ENCODE measurements around the gene LYRM2.
A peak's percentile ranks its signal among the peaks of the same experiment; 100 is the strongest.

LYRM2 gene

DNA sequence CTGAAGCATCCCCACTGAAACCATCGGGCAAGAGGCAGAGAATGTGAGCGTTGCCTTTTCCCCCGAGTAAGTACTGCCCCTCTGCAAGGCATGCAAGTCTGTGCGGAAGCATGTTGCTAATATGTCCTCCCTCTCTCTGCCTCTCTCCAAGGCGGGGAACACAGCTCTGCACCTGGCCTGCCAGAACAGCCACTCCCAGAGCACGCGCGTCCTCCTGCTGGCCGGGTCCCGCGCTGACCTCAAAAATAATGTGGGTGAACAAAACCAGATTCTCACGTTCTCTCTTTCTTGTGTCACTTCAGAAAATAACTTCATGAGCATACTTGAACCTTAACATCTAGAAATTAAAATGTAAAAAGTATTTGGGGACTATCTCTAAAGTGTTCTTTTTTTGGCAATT is 26.4 kb downstream of the LYRM2 start:
- no peak for TF ChIP-seq POLR2AphosphoS5 (IDR thresholded peaks at IDR 0.05; ENCODE audit: low read depth, low read length)
- TF ChIP-seq TAF1 (IDR thresholded peaks at IDR 0.05; ENCODE audit: borderline replicate concordance, low read depth, low read length), result no peak
- FAIRE-seq (no peak), DNase-seq (ENCODE audit: insufficient read length) (no peak)

DNA sequence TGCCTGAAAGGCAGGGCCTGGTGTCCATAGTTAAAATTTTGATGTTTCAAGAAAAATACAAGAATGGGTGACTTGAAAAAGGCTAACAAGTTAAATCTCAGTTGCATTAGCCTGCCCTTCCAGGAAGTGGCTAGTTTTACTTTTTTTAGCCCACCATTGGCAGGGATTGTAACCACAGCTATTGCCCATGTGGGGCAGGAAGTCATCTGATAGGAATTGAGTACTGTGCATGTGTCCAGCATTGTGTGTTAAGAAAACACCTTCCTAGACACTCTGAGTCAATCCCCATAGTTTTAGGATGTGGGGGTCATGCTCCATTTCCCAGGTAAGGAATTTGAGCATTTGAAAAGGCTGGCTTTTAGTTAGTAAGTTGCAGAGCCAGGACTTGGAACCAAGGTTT is 26.9 kb downstream of the LYRM2 start:
- DNase-seq (ENCODE audit: insufficient read length) (no peak), FAIRE-seq (no peak)
- TF ChIP-seq POLR2A (IDR thresholded peaks at IDR 0.05; ENCODE audit: low read depth, low read length), result no peak
- TF ChIP-seq TAF1 (IDR thresholded peaks at IDR 0.05; ENCODE audit: borderline replicate concordance, low read depth, low read length), result no peak

DNA sequence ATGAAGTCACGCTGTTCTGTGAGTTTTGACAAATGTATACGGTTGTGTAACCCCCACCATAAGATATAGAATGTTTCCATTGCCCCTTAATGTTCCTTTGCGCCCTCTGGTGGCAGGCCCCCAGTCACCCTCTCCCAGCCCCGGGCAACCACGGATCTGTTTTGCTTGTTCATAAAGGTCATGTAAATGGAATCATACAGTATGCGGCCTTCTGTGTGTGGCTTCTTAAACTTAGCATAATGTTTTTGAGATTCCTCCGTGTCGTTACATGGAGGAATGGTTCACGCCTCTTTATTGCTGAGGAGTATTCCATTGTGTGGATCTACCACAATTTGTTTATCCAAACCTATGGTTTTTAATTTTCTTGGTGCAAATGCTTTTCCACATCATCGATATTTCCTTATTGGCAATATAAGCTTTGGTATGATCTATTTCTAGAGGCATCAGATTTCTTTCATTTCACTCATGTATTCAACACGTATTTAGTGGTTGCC is 28.4 kb downstream of the LYRM2 start:
- TF ChIP-seq POLR2A (IDR thresholded peaks at IDR 0.05; ENCODE audit: low read depth, low read length), result no peak
- no peak for TF ChIP-seq POLR2AphosphoS5 (IDR thresholded peaks at IDR 0.05; ENCODE audit: low read depth, low read length)
- no peak for TF ChIP-seq TAF1 (IDR thresholded peaks at IDR 0.05; ENCODE audit: borderline replicate concordance, low read depth, low read length)
- DNase-seq (ENCODE audit: insufficient read length) (peak; percentile 46), FAIRE-seq (peak; percentile 94)

DNA sequence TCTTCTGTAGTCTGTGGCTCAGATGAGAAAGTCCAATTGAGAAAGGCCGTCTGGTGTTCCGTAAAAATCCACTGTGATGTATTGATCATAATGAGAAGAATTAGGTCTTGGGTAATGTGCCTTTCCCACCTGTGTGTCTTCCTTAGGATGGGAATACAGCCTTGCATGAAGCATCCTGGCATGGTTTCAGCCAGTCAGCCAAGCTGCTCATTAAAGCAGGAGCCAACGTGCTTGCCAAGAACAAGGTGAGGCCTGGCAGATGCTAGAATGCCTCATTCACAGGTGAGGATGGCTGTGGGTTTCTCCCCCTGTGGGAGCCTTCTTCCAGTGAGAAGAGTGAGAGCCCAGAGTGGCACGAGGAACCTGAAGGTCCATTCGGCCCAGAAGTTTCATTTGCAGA is 32.7 kb downstream of the LYRM2 start:
- DNase-seq (ENCODE audit: insufficient read length), result no peak
- no peak for FAIRE-seq

DNA sequence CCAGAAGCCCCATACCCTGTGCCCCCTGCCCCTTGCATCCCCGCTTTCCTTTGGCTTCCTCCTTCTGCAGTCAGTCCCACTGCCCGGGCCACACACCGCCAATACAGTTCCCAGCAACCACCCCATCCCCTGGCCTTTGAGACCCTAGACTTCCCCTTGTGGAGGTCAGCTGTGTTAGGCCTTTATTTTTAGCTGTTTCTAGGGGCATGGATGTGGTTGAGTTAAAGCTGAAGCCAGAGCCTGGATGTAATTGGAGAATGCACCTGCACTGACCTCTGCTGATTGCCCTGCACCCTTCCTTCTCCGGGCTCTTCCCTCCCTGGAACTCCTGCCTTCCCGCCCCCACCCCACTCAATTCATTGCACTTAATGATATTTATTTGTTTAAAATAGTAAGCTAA is 33.9 kb downstream of the LYRM2 start:
- DNase-seq (ENCODE audit: insufficient read length), result no peak
- FAIRE-seq, result no peak
- no peak for TF ChIP-seq POLR2A (IDR thresholded peaks at IDR 0.05; ENCODE audit: low read depth, low read length)
- TF ChIP-seq POLR2AphosphoS5 (IDR thresholded peaks at IDR 0.05; ENCODE audit: low read depth, low read length), result no peak
- TF ChIP-seq TAF1 (IDR thresholded peaks at IDR 0.05; ENCODE audit: borderline replicate concordance, low read depth, low read length), result no peak

More for the DNA sequence above, 32.7 kb downstream of the LYRM2 start:
- TF ChIP-seq TAF1 (IDR thresholded peaks at IDR 0.05; ENCODE audit: borderline replicate concordance, low read depth, low read length) (no peak), POLR2A (IDR thresholded peaks at IDR 0.05; ENCODE audit: low read depth, low read length) (no peak), POLR2AphosphoS5 (IDR thresholded peaks at IDR 0.05; ENCODE audit: low read depth, low read length) (no peak)

DNA sequence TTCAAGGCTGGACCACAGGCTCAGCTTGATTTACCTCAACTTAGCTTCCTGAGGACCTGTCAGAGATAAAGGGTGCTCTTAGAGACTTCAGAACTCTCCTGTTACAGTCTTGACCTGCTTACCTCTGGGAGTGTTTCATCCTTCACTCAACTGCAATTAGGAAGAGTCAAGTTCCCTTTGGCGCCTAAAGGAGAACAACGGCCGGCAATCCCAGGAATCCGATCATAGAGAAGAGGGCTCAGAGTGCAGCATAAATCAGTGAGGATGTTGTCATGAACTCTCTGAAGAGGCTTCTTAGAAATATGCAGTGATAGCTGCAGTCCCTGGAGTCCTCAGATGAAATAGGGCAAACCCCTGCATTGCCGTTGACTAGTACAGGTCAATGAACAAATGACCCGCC is 36.4 kb downstream of the LYRM2 start:
- TF ChIP-seq TAF1 (IDR thresholded peaks at IDR 0.05; ENCODE audit: borderline replicate concordance, low read depth, low read length), result no peak
- no peak for TF ChIP-seq POLR2A (IDR thresholded peaks at IDR 0.05; ENCODE audit: low read depth, low read length)
- no peak for TF ChIP-seq POLR2AphosphoS5 (IDR thresholded peaks at IDR 0.05; ENCODE audit: low read depth, low read length)
- FAIRE-seq (no peak), DNase-seq (ENCODE audit: insufficient read length) (no peak)

DNA sequence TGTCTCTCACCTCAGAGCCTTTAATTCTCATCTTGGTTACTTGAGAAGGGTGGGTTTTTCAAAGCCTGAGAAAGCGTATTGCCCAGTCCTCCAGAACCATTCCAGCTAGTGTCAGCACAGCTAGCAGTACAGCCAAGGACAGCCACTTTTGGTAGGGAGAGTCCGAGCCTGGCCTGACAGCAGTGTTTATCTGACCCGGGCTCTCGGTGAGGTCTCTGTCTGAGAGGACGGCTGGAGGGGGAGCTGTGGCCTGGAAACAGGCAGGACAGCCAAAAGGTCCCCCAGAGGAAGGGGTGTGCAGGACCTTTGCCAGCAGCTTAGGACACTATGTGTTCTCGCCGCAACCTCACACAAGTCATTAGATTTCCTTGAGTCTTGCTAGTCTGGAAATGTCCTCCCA is 38.8 kb downstream of the LYRM2 start:
- FAIRE-seq (no peak), DNase-seq (ENCODE audit: insufficient read length) (no peak)
- TF ChIP-seq TAF1 (IDR thresholded peaks at IDR 0.05; ENCODE audit: borderline replicate concordance, low read depth, low read length) (no peak), POLR2AphosphoS5 (IDR thresholded peaks at IDR 0.05; ENCODE audit: low read depth, low read length) (no peak), POLR2A (IDR thresholded peaks at IDR 0.05; ENCODE audit: low read depth, low read length) (no peak)

DNA sequence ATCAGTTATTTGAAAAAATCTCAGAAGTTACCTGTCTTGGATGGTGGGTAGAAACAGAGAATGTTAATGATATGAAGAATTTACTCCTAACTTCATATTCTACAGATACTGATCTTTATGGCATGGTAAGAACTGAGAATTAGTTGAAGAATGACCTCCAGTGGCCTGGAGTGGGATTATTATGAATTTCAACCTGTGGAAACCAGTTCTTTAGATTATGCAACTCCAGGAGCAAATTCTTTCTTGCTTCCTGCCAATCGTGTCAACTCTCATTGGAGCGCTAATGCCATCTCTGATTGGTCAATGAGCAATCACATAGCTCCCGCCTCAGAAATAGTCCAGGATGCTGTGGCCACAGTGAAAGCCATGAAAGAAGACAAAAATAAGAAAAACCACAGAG is 40.6 kb downstream of the LYRM2 start:
- FAIRE-seq (no peak), DNase-seq (ENCODE audit: insufficient read length) (no peak)
- TF ChIP-seq TAF1 (IDR thresholded peaks at IDR 0.05; ENCODE audit: borderline replicate concordance, low read depth, low read length) (no peak), POLR2A (IDR thresholded peaks at IDR 0.05; ENCODE audit: low read depth, low read length) (no peak), POLR2AphosphoS5 (IDR thresholded peaks at IDR 0.05; ENCODE audit: low read depth, low read length) (no peak)

DNA sequence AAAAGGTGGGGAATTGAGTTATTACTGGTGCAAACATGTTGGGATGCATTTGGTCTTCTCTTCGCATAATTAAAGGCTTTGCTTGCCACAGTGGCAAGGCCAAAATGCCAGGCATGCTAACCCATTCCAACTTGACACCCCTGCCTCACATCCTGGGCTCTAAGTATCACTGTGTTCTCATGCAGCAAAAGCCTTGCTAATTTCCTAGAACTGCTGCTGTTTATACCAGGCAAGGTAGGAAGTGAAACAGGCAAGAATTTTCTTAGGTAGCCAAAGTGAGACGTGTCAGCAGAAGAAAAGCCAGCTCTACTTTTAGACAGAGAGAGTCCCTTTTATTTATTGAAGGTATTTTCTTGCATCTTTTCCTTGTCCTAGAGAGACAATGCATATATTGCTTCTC is 41.2 kb downstream of the LYRM2 start:
- DNase-seq (ENCODE audit: insufficient read length), result no peak
- TF ChIP-seq POLR2A (IDR thresholded peaks at IDR 0.05; ENCODE audit: low read depth, low read length) (no peak), POLR2AphosphoS5 (IDR thresholded peaks at IDR 0.05; ENCODE audit: low read depth, low read length) (no peak), TAF1 (IDR thresholded peaks at IDR 0.05; ENCODE audit: borderline replicate concordance, low read depth, low read length) (no peak)
- FAIRE-seq, result peak; percentile 88

DNA sequence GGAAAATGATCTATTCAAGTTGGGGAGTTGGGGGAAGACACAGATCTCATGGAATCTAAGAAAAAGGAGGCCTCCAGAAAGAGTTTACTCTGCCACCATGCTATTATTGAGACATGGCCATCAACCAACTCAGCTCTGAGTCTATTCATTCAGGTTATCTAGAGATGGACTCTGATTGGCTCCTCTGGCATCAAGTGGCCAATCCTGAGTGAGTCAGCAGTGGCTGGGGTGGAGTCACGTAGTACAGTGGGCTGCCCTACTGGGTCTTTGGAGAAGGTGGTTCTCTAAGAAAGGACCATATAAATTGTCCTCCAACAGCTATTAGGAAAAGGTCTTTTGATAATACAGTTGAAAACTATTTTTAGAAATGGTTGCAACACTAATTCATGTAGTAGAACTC is 42.1 kb downstream of the LYRM2 start:
- TF ChIP-seq POLR2AphosphoS5 (IDR thresholded peaks at IDR 0.05; ENCODE audit: low read depth, low read length) (no peak), POLR2A (IDR thresholded peaks at IDR 0.05; ENCODE audit: low read depth, low read length) (no peak), TAF1 (IDR thresholded peaks at IDR 0.05; ENCODE audit: borderline replicate concordance, low read depth, low read length) (no peak)
- no peak for DNase-seq (ENCODE audit: insufficient read length)
- FAIRE-seq, result no peak

DNA sequence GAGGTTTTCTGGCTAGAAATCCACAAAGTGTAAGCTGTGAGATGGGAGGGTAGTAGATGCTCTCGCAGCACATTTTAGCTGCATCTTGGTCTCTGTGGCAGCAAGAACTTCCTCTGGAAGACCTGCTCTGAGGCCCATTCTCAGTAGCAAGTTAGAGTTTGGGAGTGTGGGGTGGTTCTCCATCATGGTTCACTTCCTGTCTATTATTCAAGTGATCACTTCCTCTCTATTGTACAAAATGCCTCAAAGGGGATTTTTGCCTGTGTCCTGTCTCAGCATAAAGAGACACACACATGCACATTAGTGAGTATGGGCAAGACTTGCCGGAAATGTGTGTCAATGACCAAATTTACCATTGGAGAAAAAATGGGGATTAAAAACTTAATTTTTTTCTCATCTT is 42.5 kb downstream of the LYRM2 start:
- TF ChIP-seq TAF1 (IDR thresholded peaks at IDR 0.05; ENCODE audit: borderline replicate concordance, low read depth, low read length) (no peak), POLR2AphosphoS5 (IDR thresholded peaks at IDR 0.05; ENCODE audit: low read depth, low read length) (no peak), POLR2A (IDR thresholded peaks at IDR 0.05; ENCODE audit: low read depth, low read length) (no peak)
- FAIRE-seq, result peak; percentile 93
- DNase-seq (ENCODE audit: insufficient read length), result no peak

DNA sequence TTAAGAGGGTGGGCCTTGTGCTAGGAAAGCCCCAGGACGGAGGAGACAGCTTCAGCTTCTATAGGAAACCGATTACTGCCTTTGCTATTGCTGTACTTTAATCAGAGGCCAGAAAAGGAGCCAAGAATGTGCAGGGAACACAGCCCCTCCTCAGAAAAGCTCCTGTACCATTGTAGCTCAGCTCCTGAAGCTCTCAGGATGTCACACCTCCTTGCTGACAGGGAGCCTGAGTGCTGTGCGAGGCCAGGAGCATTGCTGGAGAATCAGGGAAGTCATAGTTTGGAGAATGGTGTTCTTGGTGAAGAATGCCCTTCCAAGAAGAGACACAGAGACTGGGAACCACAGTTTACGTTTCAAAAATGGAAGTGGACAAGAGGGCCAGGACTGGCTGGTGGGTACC is 46.8 kb downstream of the LYRM2 start:
- DNase-seq (ENCODE audit: insufficient read length) (no peak), FAIRE-seq (no peak)
- TF ChIP-seq POLR2A (IDR thresholded peaks at IDR 0.05; ENCODE audit: low read depth, low read length), result no peak
- no peak for TF ChIP-seq TAF1 (IDR thresholded peaks at IDR 0.05; ENCODE audit: borderline replicate concordance, low read depth, low read length)
- no peak for TF ChIP-seq POLR2AphosphoS5 (IDR thresholded peaks at IDR 0.05; ENCODE audit: low read depth, low read length)

DNA sequence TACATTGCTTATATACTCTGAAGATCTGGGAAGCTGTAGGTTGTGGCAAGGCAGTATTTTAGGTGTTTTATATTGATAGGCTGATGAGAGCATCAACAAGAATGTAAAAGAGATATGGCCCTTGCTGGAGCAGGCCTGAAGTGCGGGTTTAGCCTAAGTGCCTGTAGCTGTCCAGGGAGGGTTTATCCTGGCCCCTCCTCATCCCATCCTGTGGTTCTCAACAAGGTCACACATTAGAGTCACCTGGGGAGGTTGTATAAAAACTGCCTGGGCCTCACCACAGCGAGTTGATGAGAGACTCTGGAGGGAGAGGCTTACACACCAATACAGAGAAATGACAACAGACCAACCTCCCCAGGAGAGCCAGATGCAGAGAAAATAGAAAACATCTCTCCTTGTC is 48.4 kb downstream of the LYRM2 start:
- TF ChIP-seq POLR2A (IDR thresholded peaks at IDR 0.05; ENCODE audit: low read depth, low read length), result no peak
- TF ChIP-seq TAF1 (IDR thresholded peaks at IDR 0.05; ENCODE audit: borderline replicate concordance, low read depth, low read length), result no peak
- TF ChIP-seq POLR2AphosphoS5 (IDR thresholded peaks at IDR 0.05; ENCODE audit: low read depth, low read length), result no peak
- no peak for FAIRE-seq

More for the DNA sequence above, 48.4 kb downstream of the LYRM2 start:
- no peak for DNase-seq (ENCODE audit: insufficient read length)

Measured in GM12892 (cell line).